ENCODE measurements around the gene INTS6.

Gene INTS6

DNA sequence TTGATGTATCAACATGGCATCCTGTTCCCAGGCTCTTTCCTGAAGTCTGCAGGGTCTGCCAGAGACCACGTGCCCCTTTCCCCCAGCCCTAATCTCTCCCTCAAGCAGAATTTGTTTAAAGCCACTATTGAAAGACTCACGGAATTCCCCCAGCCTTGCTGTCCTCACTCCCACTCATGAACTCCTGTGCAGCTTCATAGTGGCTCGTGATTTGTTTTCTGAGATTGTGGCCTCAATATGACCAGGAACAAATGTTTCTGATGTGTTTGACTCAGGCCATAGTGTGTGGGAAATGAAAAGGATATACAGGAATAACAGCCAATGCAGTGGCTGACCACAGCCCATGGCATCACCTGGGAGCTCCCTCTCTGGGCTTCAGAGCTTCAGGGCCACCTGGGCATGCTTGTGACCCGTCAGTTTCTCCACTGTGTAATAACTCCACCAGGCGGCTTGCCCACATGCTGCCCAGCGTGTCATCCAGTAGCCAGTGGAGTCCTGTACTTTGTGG is 121.4 kb downstream of the INTS6 start:
- DNase-seq (ENCODE audit: extremely low spot score): no peak

DNA sequence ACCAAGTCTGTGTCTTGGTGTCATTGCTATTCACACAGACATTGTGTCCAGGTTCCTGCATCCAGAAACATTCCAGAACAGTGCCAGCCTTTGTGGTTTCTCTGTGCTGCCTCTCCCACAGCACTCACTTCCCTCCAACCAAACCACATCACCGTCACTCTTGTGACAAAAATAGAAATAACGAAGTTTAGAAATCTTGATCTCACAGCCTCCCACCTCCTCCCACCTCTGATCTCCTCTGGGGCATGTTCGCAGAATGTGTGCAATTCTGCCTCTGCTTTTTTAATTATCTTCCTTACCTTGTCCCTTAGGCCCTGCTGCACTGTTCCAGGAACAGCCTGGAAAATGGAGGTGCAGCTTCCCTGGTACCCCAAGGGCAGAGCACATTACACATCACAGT is 122.0 kb downstream of the INTS6 start:
- CTCF ChIA-PET: no interaction called here
- TF ChIP-seq SUZ12 (IDR thresholded peaks at IDR 0.05) (no peak), TARDBP (IDR thresholded peaks at IDR 0.05) (no peak), FOXA1 (IDR thresholded peaks at IDR 0.05) (no peak), BHLHE40 (IDR thresholded peaks at IDR 0.05; ENCODE audit: borderline replicate concordance) (no peak), ELF4 (IDR thresholded peaks at IDR 0.05) (no peak), CTBP1 (IDR thresholded peaks at IDR 0.05; ENCODE audit: borderline replicate concordance) (no peak), ZNF384 (IDR thresholded peaks at IDR 0.05) (no peak), NFRKB (IDR thresholded peaks at IDR 0.05) (no peak), ARNT (IDR thresholded peaks at IDR 0.05) (no peak), FOXK2 (IDR thresholded peaks at IDR 0.05) (no peak), SP1 (IDR thresholded peaks at IDR 0.05) (no peak)
- TF ChIP-seq, protein P1, sequence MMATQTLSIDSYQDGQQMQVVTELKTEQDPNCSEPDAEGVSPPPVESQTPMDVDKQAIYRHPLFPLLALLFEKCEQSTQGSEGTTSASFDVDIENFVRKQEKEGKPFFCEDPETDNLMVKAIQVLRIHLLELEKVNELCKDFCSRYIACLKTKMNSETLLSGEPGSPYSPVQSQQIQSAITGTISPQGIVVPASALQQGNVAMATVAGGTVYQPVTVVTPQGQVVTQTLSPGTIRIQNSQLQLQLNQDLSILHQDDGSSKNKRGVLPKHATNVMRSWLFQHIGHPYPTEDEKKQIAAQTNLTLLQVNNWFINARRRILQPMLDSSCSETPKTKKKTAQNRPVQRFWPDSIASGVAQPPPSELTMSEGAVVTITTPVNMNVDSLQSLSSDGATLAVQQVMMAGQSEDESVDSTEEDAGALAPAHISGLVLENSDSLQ (IDR thresholded peaks at IDR 0.05): no peak
- DNase-seq (ENCODE audit: extremely low spot score): no peak
- POLR2A ChIA-PET: no interaction called here

More for the DNA sequence above, 121.4 kb downstream of the INTS6 start:
- TF ChIP-seq ARNT (IDR thresholded peaks at IDR 0.05): no peak
- TF ChIP-seq CTBP1 (IDR thresholded peaks at IDR 0.05; ENCODE audit: borderline replicate concordance): no peak
- no peak for TF ChIP-seq BHLHE40 (IDR thresholded peaks at IDR 0.05; ENCODE audit: borderline replicate concordance)
- TF ChIP-seq NFRKB (IDR thresholded peaks at IDR 0.05): no peak
- TF ChIP-seq HDGF (IDR thresholded peaks at IDR 0.05; ENCODE audit: borderline replicate concordance): no peak
- no peak for TF ChIP-seq FOXA1 (IDR thresholded peaks at IDR 0.05)
- TF ChIP-seq ELF4 (IDR thresholded peaks at IDR 0.05): no peak
- no peak for TF ChIP-seq L3MBTL2 (conservative IDR thresholded peaks at IDR 0.05)
- CTCF ChIA-PET: interaction anchor here (0.6 kb wide), 1 partner anchor 29 kb away, joined by 3 read pairs; no protein-coding TSS in a partner anchor
- POLR2A ChIA-PET: no interaction called here

DNA sequence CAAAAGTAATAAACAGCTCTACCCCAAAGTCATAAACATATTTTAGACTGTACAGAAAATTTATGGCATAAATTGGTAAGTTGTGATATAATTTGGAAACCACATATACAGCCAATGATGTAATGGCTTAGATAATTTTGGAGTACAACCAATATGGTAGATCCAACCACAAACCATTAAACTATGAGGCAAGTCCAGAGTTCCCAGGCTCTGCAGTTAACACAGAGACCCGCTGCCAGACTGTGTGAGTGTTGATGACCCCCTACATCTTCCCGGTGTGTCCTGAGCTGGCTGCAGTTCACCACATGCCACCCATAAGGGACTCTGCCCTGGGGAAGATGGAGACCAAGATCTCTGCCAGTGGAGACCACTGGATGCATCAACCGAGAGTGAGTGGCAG is 123.2 kb downstream of the INTS6 start:
- TF ChIP-seq FOXA1 (IDR thresholded peaks at IDR 0.05) (no peak), NFRKB (IDR thresholded peaks at IDR 0.05) (no peak), L3MBTL2 (conservative IDR thresholded peaks at IDR 0.05) (no peak), TARDBP (IDR thresholded peaks at IDR 0.05) (no peak), CTBP1 (IDR thresholded peaks at IDR 0.05; ENCODE audit: borderline replicate concordance) (no peak), HDGF (IDR thresholded peaks at IDR 0.05; ENCODE audit: borderline replicate concordance) (no peak), SUZ12 (IDR thresholded peaks at IDR 0.05) (no peak), FOXK2 (IDR thresholded peaks at IDR 0.05) (no peak), LEF1 (IDR thresholded peaks at IDR 0.05; ENCODE audit: borderline replicate concordance) (no peak), FOXM1 (IDR thresholded peaks at IDR 0.05; ENCODE audit: borderline replicate concordance) (no peak), ZNF384 (IDR thresholded peaks at IDR 0.05) (no peak), BHLHE40 (IDR thresholded peaks at IDR 0.05; ENCODE audit: borderline replicate concordance) (no peak), ARNT (IDR thresholded peaks at IDR 0.05) (no peak), SP1 (IDR thresholded peaks at IDR 0.05) (no peak), ELF4 (IDR thresholded peaks at IDR 0.05) (no peak)
- TF ChIP-seq, protein P1 (IDR thresholded peaks at IDR 0.05): no peak
- DNase-seq (ENCODE audit: extremely low spot score): no peak
- ChIA-PET CTCF (interaction anchor here (0.7 kb wide), 1 partner anchor 14 kb away, joined by 3 read pairs; no protein-coding TSS in a partner anchor), POLR2A (no interaction called here)

DNA sequence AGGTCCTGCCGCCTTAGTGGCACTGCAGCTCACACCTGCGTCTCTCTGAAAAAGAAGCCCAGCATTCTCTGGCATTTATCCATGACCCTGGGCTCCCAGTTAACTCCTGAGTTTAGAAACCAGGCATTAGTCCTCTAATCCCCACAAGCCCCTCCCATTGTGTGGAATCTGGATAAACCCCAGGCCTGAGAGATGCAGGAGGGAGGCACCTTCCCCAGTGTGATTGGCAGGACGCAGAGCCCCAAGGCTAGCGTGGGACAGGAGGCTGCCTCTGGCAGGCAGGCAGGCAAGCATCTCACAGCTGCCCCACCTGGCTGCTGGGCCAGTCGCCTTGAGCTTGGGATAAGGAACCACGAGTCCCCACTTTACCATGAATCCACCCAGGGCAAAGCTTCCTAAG is 124.3 kb downstream of the INTS6 start:
- no peak for TF ChIP-seq FOXM1 (IDR thresholded peaks at IDR 0.05; ENCODE audit: borderline replicate concordance)
- no peak for TF ChIP-seq FOXK2 (IDR thresholded peaks at IDR 0.05)
- TF ChIP-seq NFRKB (IDR thresholded peaks at IDR 0.05): no peak
- no peak for TF ChIP-seq ARNT (IDR thresholded peaks at IDR 0.05)
- no peak for TF ChIP-seq SUZ12 (IDR thresholded peaks at IDR 0.05)
- TF ChIP-seq, protein P1 (IDR thresholded peaks at IDR 0.05): no peak
- TF ChIP-seq ELF4 (IDR thresholded peaks at IDR 0.05): no peak
- TF ChIP-seq ZNF384 (IDR thresholded peaks at IDR 0.05): no peak
- TF ChIP-seq HDGF (IDR thresholded peaks at IDR 0.05; ENCODE audit: borderline replicate concordance): no peak
- no peak for TF ChIP-seq CTBP1 (IDR thresholded peaks at IDR 0.05; ENCODE audit: borderline replicate concordance)
- ChIA-PET CTCF (no interaction called here), POLR2A (no interaction called here)
- no peak for DNase-seq (ENCODE audit: extremely low spot score)

DNA sequence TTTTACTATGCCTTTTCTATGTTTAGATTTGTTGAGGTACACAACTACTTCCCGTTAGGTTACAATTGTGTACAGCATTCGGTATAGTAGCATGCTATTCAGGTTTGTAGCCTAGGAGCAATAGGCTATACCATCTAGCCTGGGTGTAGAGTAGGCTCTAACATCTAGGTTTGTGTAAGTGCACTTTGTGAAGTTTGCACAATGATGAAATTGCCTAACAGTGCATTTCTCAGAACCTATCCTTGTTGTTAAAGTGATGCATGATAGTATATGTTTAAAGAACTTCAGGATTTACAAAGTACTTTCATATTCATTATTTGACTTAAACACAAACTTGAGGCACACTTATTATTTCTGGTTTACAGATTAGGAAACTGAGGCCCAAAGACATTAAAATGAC is 124.9 kb downstream of the INTS6 start:
- DNase-seq (ENCODE audit: extremely low spot score): no peak
- ChIA-PET POLR2A (no interaction called here), CTCF (no interaction called here)
- TF ChIP-seq ARNT (IDR thresholded peaks at IDR 0.05) (no peak), SUZ12 (IDR thresholded peaks at IDR 0.05) (no peak), BHLHE40 (IDR thresholded peaks at IDR 0.05; ENCODE audit: borderline replicate concordance) (no peak), NFRKB (IDR thresholded peaks at IDR 0.05) (no peak), CTBP1 (IDR thresholded peaks at IDR 0.05; ENCODE audit: borderline replicate concordance) (no peak)

DNA sequence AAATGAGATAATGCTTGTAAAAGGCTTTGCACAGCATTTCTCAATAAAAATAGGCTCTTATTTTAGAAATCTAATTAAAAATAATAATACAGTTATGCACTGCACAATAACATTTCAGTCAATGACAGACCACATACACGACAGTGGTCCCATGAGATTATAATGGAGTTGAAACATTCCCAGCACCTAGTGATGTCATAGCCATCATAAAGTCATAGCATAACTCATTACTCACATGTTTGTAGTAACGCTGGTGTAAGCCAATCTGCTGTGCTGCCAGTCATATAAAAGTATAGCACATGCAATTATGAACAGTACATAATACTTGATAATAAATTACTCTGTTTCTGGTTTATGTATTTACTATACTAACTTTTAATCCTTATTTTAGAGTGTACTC is 126.1 kb downstream of the INTS6 start:
- CTCF ChIA-PET: no interaction called here
- TF ChIP-seq SUZ12 (IDR thresholded peaks at IDR 0.05) (no peak), FOXA1 (IDR thresholded peaks at IDR 0.05) (no peak), ELF4 (IDR thresholded peaks at IDR 0.05) (no peak), ARNT (IDR thresholded peaks at IDR 0.05) (no peak), FOXK2 (IDR thresholded peaks at IDR 0.05) (no peak), LEF1 (IDR thresholded peaks at IDR 0.05; ENCODE audit: borderline replicate concordance) (no peak), FOXM1 (IDR thresholded peaks at IDR 0.05; ENCODE audit: borderline replicate concordance) (no peak), CTBP1 (IDR thresholded peaks at IDR 0.05; ENCODE audit: borderline replicate concordance) (no peak), ZNF384 (IDR thresholded peaks at IDR 0.05) (no peak), L3MBTL2 (conservative IDR thresholded peaks at IDR 0.05) (no peak), NFRKB (IDR thresholded peaks at IDR 0.05) (no peak), TARDBP (IDR thresholded peaks at IDR 0.05) (no peak), BHLHE40 (IDR thresholded peaks at IDR 0.05; ENCODE audit: borderline replicate concordance) (no peak), HDGF (IDR thresholded peaks at IDR 0.05; ENCODE audit: borderline replicate concordance) (no peak), SP1 (IDR thresholded peaks at IDR 0.05) (no peak)
- TF ChIP-seq, protein P1 (IDR thresholded peaks at IDR 0.05): no peak
- POLR2A ChIA-PET: no interaction called here
- DNase-seq (ENCODE audit: extremely low spot score): no peak

Data from HEK293T (cell line).